NCI-H226 (cell line): Measurements from ENCODE around the gene PLD1.

Experiments
- DNase-seq: peaks from one replicate; pipeline ENCODE4 v3.0.0-alpha.2; 2015

PLD1 gene

GRCh38 chr3:171790898-171791691 is 19.2 kb downstream of the PLD1 start:
- no peak for DNase-seq

- DNase-seq: no peak
Observed at GRCh38 chr3:171790574-171790897, 19.7 kb downstream of the PLD1 start.

DNA sequence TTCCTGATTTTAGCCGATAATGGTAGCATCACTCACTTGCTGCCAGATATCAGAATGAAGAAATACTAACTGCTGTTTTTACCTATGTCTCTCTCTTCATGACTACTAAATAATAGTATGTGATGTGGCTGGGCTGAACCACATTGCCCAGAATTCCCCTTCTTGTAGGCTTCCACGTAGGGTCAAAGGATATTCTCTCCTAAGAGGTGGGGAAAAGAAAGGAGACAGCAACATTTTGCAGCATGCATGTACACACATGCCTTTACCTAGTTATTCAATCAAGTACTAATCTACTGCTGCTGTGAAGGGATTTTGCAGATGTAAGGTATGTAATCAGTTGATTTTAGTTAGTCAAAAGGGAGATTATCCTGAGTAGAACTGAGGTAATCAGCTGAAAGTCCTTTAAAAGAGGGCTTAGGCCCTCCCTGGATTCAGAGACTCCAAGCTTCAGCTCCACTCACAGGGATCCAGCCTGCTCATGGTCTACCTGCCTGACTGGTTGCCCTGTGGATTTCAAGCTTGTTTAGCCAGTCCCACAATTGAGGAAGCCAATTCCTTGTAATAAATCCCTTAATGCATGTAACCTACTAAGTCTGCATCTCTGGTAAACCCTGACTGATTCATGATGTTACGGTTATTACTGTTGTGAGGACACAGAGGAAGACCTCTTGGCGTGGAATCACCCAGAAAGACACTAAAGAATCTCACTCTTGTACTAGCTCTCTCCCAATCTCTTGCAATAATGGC is 20.4 kb downstream of the PLD1 start:
- no peak for DNase-seq

DNA sequence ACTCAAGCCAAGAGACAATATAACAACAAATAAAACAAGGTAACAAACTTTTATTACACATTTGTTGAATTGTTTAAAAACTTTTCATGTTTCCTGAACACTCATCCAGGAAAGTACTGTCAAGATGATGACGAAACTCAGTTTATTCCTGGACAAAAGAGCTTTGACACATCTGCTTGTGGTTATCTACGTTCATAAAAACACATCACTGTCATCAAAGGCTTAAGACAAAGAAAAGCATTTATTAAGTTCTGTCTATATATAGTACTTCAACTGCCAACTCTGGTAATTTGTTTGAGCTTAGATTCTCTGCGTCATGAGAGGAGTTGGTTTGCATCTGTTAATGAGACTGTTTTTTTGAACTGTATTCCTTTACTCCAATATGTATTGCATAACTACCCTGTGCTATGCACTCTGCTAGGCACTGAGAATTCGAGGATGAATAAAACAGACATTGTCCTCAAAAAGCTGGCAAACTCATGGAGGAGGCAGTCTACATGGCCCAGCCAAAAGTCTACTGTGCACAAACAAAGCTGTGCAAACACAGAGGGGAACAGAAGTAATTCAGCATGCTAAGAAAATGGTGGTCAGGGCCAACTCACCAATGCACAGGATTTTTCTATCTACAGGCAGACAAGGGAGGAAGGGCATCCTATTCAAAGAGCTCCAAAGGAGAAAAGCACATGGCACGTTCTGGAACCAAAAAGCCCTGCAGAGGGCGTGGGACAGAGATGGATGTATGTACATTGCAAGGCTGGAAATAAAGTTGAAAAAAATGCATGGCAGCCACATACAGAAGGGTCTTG is 21.5 kb downstream of the PLD1 start:
- peak; percentile 67 for DNase-seq

DNA sequence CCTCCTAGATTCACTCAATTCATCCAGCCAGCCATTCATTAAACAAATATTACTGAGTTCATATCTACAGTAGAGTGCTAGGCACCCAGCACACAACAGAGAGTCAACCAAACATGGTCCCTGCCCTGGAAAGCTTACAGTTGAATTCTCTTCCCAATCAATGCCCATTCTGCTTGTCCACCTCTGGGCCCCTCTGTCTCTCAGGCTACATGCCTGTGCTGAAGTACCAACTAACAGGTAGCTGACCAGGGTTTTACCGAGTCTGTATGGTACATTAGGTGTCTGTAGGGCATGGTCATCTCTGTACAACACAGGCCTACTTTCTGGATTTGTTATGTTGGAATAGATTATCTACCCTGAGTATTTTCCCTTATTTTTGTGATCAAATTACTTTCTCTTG is 23.3 kb downstream of the PLD1 start:
- no peak for DNase-seq

GRCh38 chr3:171784937-171785336 is 25.3 kb downstream of the PLD1 start:
- DNase-seq: no peak

DNA sequence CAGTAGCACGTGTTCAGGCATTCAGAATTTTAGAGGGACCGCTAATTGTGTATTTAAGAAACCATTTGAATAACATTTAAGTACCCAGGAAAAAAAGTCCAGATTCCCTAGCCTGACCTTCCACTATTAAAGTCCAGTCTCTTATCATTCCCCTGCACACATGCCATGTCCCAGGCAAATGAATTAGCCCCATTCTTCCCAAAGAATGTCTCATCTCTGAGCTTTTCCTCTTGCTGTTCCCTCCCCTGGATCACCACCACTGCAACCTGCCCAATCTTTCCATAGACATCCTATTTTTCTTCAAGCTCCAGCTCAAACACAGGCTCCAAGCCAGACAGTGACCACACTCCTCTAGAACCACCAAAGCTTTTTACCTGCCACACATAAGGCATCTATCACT is 25.9 kb downstream of the PLD1 start:
- no peak for DNase-seq

- DNase-seq: no peak
Observed at GRCh38 chr3:171783626-171784025, 26.7 kb downstream of the PLD1 start.

- peak; percentile 28 for DNase-seq
Observed at GRCh38 chr3:171783086-171783485, 27.2 kb downstream of the PLD1 start.

- DNase-seq: no peak
Observed at GRCh38 chr3:171782617-171783016, 27.7 kb downstream of the PLD1 start.

DNA sequence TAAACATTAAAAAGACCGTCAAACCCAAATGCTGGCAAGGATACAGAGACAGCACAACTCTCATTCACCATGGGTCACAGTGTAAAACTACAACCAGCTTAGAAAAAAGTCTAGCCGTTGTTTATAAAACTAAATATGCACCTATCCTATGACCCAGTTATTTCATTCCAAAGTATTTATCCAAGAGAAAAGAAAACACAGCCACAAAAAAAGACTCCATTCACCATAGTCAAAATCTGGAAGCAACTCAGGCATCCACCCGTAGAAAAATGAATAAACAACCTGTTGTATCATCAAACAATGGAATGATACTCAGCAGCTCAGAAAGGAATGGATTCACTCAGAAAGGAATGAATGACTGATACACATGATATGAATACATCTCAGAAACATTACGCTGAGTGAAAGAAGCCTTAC is 28.6 kb downstream of the PLD1 start:
- DNase-seq: no peak

GRCh38 chr3:171778493-171778892 is 31.8 kb downstream of the PLD1 start:
- no peak for DNase-seq

- no peak for DNase-seq
Observed at GRCh38 chr3:171777596-171777995, 32.7 kb downstream of the PLD1 start.

DNA sequence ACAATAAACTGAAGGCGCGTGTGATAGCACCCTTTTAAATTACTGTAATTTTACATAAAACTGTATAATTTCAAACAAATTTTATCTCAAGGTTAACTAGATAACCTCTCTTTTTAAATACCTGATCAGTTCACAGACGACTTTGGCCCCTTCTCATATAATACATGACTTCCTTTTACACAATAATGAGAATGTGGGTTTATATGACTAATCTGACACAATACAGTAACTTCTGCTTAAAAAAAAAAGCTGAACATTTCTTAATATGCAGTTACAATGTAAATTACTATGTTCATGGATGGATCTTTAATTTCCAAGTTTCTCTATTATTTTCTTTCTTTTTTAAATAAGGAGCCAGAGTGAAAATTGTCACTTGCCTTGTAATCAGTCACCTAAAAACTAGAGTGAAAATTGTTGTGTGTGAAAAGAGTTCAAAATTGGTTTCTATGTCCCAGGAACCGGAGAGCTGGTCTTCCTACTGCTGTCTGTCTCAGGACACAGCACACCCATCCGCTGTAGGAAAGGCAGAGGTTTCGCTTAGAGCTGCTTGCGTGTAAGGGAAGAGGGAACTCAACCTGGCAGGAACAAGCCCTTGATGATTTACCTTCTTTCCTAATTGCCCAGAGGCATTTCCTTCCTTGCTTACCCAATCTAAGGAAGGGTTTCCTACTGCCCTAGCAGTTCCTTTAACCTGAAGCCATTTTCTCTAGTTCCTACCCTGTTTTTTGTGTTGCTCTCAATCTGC is 33.3 kb downstream of the PLD1 start:
- no peak for DNase-seq

GRCh38 chr3:171776411-171776810 is 33.9 kb downstream of the PLD1 start:
- DNase-seq: no peak

GRCh38 chr3:171775943-171776342 is 34.3 kb downstream of the PLD1 start:
- DNase-seq: no peak

DNA sequence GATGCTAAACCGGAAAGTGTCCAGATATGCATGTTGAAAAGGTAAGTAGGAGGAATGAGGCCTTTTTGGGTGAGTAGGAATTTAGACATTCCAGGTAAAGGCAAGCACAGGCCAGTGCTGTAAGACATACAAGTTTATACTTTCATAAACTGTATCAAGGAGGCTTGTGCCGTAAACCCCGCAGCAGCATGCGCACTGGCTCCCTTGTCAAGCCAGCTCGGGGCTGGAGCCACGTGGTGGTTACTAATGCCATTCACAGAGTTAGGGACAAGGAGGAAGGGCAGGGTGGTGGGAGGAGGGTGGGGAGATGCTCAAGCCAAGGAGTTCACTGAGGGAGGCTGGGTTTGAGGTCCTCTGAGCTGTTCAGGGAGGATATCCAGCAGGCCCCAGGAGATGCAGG is 35.8 kb downstream of the PLD1 start:
- no peak for DNase-seq

DNA sequence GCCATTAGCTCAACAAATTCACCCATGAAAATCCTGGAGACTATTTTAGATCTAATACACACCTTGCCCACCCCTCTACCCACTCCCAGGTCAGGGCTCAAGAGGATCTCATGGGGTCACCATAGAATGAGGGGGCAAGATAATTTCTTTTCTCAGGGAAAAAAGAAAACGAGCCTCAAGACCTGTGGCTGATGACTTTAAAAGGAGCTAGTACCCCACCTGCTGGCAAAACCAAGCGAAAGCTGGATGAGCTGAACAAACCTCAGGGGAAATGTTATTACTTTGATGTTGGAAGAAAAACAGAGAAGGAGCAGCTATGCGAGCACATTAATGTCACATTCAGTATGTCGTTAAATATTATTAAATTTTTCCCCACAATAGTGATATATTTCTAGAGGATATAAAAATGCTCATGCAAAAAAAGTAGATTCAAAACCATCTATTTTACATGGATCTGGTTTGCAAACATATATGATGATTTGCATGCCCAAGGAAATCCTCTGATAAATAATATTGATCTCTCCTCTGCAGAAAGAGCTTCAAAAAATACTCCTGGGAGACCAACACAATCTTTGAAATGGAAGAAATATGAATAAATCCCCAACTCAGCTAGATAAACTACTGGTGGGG is 37.7 kb downstream of the PLD1 start:
- peak; percentile 20 for DNase-seq

DNA sequence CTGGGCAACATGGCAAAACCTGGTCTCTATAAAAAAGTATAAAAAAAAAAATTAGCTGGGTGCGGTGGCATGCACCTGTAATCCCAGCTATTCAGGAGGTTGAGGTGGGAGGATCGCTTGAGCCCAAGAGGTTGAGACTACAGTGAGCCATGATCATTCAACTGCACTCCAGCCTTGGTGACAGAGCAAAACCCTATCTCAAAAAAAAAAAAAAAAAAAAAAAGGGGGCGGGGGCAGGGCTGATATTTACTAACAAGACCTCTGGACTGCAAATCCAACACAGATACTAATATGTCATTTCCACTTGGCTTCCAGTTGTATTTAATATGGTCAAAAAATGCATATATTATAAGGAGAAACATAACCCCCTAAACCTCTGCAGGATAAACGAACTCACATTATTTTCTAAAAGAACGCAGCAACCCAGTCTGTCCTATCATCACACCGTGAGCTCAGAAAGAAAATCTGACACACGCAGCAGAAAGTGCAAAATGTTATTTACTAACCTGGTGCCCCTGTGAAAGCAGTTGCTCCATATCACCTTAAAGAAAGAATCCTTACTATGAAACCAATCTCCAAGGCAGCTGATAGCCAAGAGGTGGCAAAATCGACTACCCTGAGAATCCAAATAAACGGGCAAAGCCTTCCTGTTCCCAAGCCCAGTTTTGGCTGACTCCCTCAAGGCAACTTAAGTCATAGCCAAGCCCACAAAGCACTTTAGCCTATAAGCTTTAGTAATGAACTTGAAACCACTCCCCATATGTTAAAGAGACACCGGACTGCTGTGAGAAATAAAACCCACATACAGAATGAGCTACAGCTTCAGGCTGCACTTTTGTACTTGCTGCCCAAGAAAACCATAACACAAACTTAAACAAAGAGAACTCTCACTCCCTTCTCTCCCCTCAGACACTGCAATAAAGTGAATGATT is 39.3 kb downstream of the PLD1 start:
- peak; percentile 82 for DNase-seq

GRCh38 chr3:171769461-171769860 is 40.8 kb downstream of the PLD1 start:
- no peak for DNase-seq

GRCh38 chr3:171768986-171769385 is 41.3 kb downstream of the PLD1 start:
- DNase-seq: no peak
